Liver (tissue), 9 donors: ENCODE results near the gene DYRK3. TPM values are rescaled to one million over a fixed set of nuclear protein-coding genes. Genes with fewer than 3 reads are reported as not detected.

Experiments
- DNase-seq: peaks from one replicate; pipeline ENCODE4 v3.0.0-alpha.2; 2017; ENCODE audit warnings: low spot score
- H3K27ac ChIP-seq, 2 donors: one replicate each; pipeline ENCODE4 v1.7.0; 2013; ENCODE audit warnings: inconsistent platforms in 2 of 2, low read length in 2 of 2, control low read depth in 1 of 2, low read depth in 1 of 2, mild to moderate bottlenecking in 1 of 2
- H3K27me3 ChIP-seq, 4 donors: one replicate each; pipeline versions ENCODE4 v1.6.1 to v1.7.0; 2013; ENCODE audit warnings: low read length in 3 of 4, inconsistent platforms in 1 of 4, mild to moderate bottlenecking in 1 of 4, moderate library complexity in 1 of 4; ENCODE audit not compliant: control insufficient read depth in 4 of 4, insufficient read depth in 4 of 4
- H3K36me3 ChIP-seq, 4 donors: one replicate each; pipeline versions ENCODE4 v1.6.1 to v1.7.0; 2013; ENCODE audit warnings: low read length in 3 of 4, mild to moderate bottlenecking in 3 of 4, low read depth in 1 of 4, moderate library complexity in 1 of 4; ENCODE audit not compliant: control insufficient read depth in 4 of 4, insufficient read depth in 3 of 4
- H3K4me1 ChIP-seq, 4 donors: one replicate each; pipeline versions ENCODE4 v1.6.1 to v1.7.0; 2013; ENCODE audit warnings: low read length in 3 of 4, mild to moderate bottlenecking in 3 of 4, moderate library complexity in 1 of 4; ENCODE audit not compliant: control insufficient read depth in 4 of 4, insufficient read depth in 4 of 4
- H3K4me3 ChIP-seq, 3 donors: one replicate each; pipeline versions ENCODE4 v1.6.1 to v1.7.0; 2013; ENCODE audit warnings: low read length in 3 of 3, control low read depth in 1 of 3, low read depth in 1 of 3, mild to moderate bottlenecking in 1 of 3
- H3K9ac ChIP-seq, 2 donors: one replicate each; pipeline ENCODE4 v1.7.0; 2013; ENCODE audit warnings: low read length in 2 of 2, mild to moderate bottlenecking in 2 of 2, moderate library complexity in 2 of 2, control low read depth in 1 of 2, low read depth in 1 of 2
- H3K9me3 ChIP-seq, 4 donors: one replicate each; pipeline versions ENCODE4 v1.6.1 to v1.7.0; 2013; ENCODE audit warnings: low read length in 3 of 4; ENCODE audit not compliant: control insufficient read depth in 4 of 4
- CTCF ChIP-seq: fragments of 150-350 bp; IDR thresholded peaks from 2 replicates; pipeline ENCODE4 v1.5.1; 2017; ENCODE audit warnings: improper control_type of control experiment, low read depth, low read length; ENCODE audit not compliant: missing input control
- EGR1 ChIP-seq, 2 donors: IDR thresholded peaks; 2 replicates each; pipeline ENCODE4 v1.6.1; 2016 to 2018; ENCODE audit warnings: antibody characterized with exemption in 2 of 2, low read depth in 2 of 2
- HNF4G ChIP-seq: IDR thresholded peaks from 2 replicates; pipeline ENCODE4 v1.6.1; 2016; ENCODE audit warnings: antibody characterized with exemption
- JUND ChIP-seq, 2 donors: IDR thresholded peaks; 2 replicates each; pipeline ENCODE4 v1.6.1; 2016; ENCODE audit warnings: antibody characterized with exemption in 2 of 2
- NR2F2 ChIP-seq: IDR thresholded peaks from 2 replicates; pipeline ENCODE4 v1.6.1; 2016; ENCODE audit warnings: antibody characterized with exemption
- RAD21 ChIP-seq, 2 donors: IDR thresholded peaks; 2 replicates each; pipeline ENCODE4 v1.6.1; 2016; ENCODE audit warnings: antibody characterized with exemption in 2 of 2, mild to moderate bottlenecking in 2 of 2
- RXRA ChIP-seq, 2 donors: IDR thresholded peaks; 2 replicates each; pipeline ENCODE4 v1.6.1; 2017 to 2018; ENCODE audit warnings: antibody characterized with exemption in 2 of 2, mild to moderate bottlenecking in 1 of 2
- SP1 ChIP-seq: IDR thresholded peaks from 2 replicates; pipeline ENCODE4 v1.6.1; 2018; ENCODE audit warnings: antibody characterized with exemption, mild to moderate bottlenecking
- YY1 ChIP-seq: IDR thresholded peaks from 2 replicates; pipeline ENCODE4 v1.6.1; 2016; ENCODE audit warnings: antibody characterized with exemption, mild to moderate bottlenecking
- ZBTB33 ChIP-seq: IDR thresholded peaks from 2 replicates; pipeline ENCODE4 v1.6.1; 2016; ENCODE audit warnings: antibody characterized with exemption
- WGBS: extraction: QIAGEN DNeasy Blood & Tissue Kit; methylation state at CpG from one replicate; pipeline ENCODE4 v1.1.7; 2013; 5-methylcytosine and 5-hydroxymethylcytosine counted together
- polyA plus RNA-seq, 2 donors: library from polyadenylated mRNA; stranded (reverse) in 1 of 2; unstranded in 1 of 2; fragments of 200-250 nt in 1 of 2; fragments of >200 nt in 1 of 2; fragmentation: Nextera tagmentation in 1 of 2; extraction: Ambion mirVana in 1 of 2; gene quantifications; one replicate each; pipeline versions ENCODE4 v1.2.1 to v1.2.3, GENCODE V29; 2013 to 2015
- total RNA-seq, 2 donors: library from RNA; depleted of rRNA; stranded (reverse); fragments of >200 nt; gene quantifications; one replicate each; pipeline ENCODE4 v1.2.3, GENCODE V29; 2014
- donor health status: healthy.
- donor health status: healthy.
- donor health status: healthy.
- donor health status: healthy.
- donor health status: healthy.

The DYRK3 gene
- total and polyA plus RNA-seq, 4 donors: 1.5 to 41.8 (median 5.0) TPM

GRCh38 chr1:206698011-206698410 lies 62.7 kb downstream of the DYRK3 start:
- H3K36me3 ChIP-seq: peaks cover 0 to 3% (median 0%) of the 10 kb centered on the region in 4 donors
- DNase-seq: no peak
- H3K27ac ChIP-seq: no peak overlapping the region
- TF ChIP-seq EGR1 (IDR thresholded peaks at IDR 0.05; ENCODE audit: low read depth in 2 of 2) (no peak), RXRA (IDR thresholded peaks at IDR 0.05) (no peak), CTCF (no peak), YY1 (no peak), SP1 (no peak), HNF4G (no peak), NR2F2 (no peak), RAD21 (IDR thresholded peaks at IDR 0.05) (no peak), JUND (IDR thresholded peaks at IDR 0.05) (no peak), ZBTB33 (no peak)
- no peak overlapping the region for H3K4me3 ChIP-seq
- H3K4me1 ChIP-seq: peaks cover 29 to 62% (median 41%) of the 10 kb centered on the region in 4 donors
- no peaks in the 10 kb centered on the region for H3K9me3 ChIP-seq
- 96% methylated on average over 2 of the region's 2 CpGs for WGBS
- H3K27me3 ChIP-seq: no peaks in the 10 kb centered on the region
- H3K9ac ChIP-seq: no peak overlapping the region

Other genes with a start within 250 kb of the DYRK3 start
- 1 to 10 TPM; 2.0 to 3.9 TPM for gene IKBKE, start 165.1 kb upstream of the DYRK3 start, total RNA-seq
- 1 to 10 TPM in 1 of 2 donors, under 1 TPM in 1; 0.81 to 1.1 TPM for gene IKBKE, start 165.1 kb upstream of the DYRK3 start, polyA plus RNA-seq
- 10 to 100 TPM in 1 of 2 donors, 1 to 10 TPM in 1; 5.8 to 10.0 TPM for gene RASSF5, start 128.0 kb upstream of the DYRK3 start, total RNA-seq
- 1 to 10 TPM; 4.8 to 5.2 TPM for gene RASSF5, start 128.0 kb upstream of the DYRK3 start, polyA plus RNA-seq
- 10 to 100 TPM; 26.1 to 30.0 TPM for gene EIF2D, start 23.1 kb upstream of the DYRK3 start, total RNA-seq
- gene EIF2D, start 23.1 kb upstream of the DYRK3 start, polyA plus RNA-seq: 10 to 100 TPM; 14.7 to 18.1 TPM
- gene MAPKAPK2, start 49.4 kb downstream of the DYRK3 start, total RNA-seq: 10 to 100 TPM in 1 of 2 donors, 1 to 10 TPM in 1; 9.1 to 20.3 TPM
- gene MAPKAPK2, start 49.4 kb downstream of the DYRK3 start, polyA plus RNA-seq: 10 to 100 TPM in 1 of 2 donors, 1 to 10 TPM in 1; 7.5 to 24.5 TPM
- gene IL19, start 135.2 kb downstream of the DYRK3 start, total RNA-seq: not detected
- not detected for gene IL19, start 135.2 kb downstream of the DYRK3 start, polyA plus RNA-seq
- 1 to 10 TPM in 1 of 2 donors, under 1 TPM in 1; 0.23 to 1.4 TPM for gene IL10, start 137.0 kb downstream of the DYRK3 start, total RNA-seq
- gene IL10, start 137.0 kb downstream of the DYRK3 start, polyA plus RNA-seq: under 1 TPM; 0.54 to 0.63 TPM
- gene IL20, start 230.1 kb downstream of the DYRK3 start, total RNA-seq: under 1 TPM in 1 of 2 donors, not detected in 1; 0.17 TPM
- gene IL20, start 230.1 kb downstream of the DYRK3 start, polyA plus RNA-seq: not detected